Esophagus muscularis mucosa (tissue), 3 donors: Measurements from ENCODE around the gene PDLIM4.

ENCODE experiments used
- CTCF ChIP-seq, 3 experiments: fragments of 200-600 bp in 2 of 3; fragments of 450-650 bp in 1 of 3; sonication (generic) in 2 of 3; IDR thresholded peaks; one replicate each; pipeline ENCODE4 v1.5.1; 2017 to 2019; ENCODE audit warnings: antibody characterized with exemption in 3 of 3, mild to moderate bottlenecking in 2 of 3, moderate library complexity in 1 of 3
- EP300 ChIP-seq: sonication (generic); formaldehyde crosslinking; IDR thresholded peaks from one replicate; pipeline ENCODE4 v1.6.1; 2017; ENCODE audit warnings: antibody characterized with exemption

GRCh38 chr5:132214491-132214890, 43.0 kb upstream of the PDLIM4 start:
- TF ChIP-seq CTCF (IDR thresholded peaks at IDR 0.05), result no peak
- no peak for TF ChIP-seq EP300
